Stimulated activated CD4-positive, alpha-beta T cell treated with anti-CD3 and anti-CD28 coated beads, Interleukin-2, amount 100 ng/mL, for 4 hours (primary cell): ENCODE results near the gene EHBP1.
"Not testable (repeated sequence)": the region's sequence is repeated elsewhere in the genome, so short reads cannot be mapped to it uniquely, and the experiment has no call there.

Source experiments
- DNase-seq: peaks from one replicate; pipeline ENCODE4 v3.0.0-alpha.2; 2020; ENCODE audit warnings: low read depth

Gene EHBP1

GRCh38 chr2:62736899-62737559 lies 31.5 kb downstream of the EHBP1 start:
- no peak for DNase-seq

DNA sequence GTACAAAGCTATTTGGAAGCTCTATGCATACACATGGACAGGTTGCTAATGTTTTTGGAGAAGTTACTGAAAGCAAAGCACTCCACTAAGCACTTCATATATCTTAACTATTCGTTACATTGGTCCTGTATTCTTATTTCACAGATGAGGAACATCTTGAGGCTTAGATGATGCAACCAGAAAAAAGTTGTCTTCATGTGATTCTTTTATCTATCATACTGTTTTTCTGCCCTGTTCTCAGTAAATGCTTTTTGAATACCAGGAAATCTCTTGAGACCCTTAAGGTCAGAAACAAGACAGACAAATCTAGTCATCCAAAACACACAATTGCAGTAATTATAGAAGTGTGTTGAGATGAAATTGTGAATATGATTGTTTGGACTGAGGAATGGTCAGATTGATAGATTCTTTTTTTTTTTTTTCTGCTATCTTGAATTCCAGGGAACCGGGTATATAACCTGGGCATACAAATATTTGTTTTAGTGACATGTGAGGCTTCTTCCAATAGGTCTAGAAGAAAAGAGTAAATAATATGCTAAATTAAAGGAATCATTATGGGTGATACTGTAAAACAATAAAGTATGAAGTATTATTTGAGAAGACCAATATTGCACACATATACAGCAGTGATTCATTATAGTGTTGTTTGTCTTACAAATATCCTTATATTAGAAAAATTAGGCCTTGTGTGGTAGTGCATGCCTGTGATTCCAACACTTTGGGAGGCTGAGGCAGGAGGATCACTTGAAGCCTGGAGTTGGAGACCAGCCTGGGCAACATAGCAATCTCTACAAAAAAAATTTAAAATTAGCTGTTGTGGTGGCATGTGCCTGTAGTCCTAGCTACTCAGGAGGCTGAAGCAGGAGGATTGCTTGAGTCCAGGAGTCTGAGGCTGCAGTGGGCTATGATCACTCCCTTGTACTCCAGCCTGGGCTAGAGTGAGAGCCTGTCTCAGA lies 33.7 kb downstream of the EHBP1 start:
- no peak for DNase-seq

- DNase-seq: no peak
Observed at GRCh38 chr2:62740221-62740620, 34.7 kb downstream of the EHBP1 start.

DNA sequence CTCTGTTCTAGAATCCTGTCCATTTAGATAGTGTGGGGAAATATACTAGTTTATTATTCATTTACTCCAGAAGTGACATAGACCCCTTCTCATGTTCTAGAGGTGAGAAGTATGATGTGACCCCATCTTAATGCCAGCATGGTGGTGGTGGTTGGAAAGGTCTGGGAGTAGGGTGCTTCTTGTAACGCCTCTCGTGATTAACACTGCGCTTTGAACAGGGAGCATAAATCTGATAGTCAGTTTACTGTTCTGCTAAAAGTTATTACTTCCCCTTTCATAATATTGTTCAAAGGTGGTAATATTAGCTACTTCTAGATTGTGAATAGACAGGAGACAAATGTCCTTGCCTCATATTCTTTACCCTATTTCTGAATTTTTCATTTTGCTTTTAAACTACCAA lies 35.6 kb downstream of the EHBP1 start:
- DNase-seq: no peak

DNA sequence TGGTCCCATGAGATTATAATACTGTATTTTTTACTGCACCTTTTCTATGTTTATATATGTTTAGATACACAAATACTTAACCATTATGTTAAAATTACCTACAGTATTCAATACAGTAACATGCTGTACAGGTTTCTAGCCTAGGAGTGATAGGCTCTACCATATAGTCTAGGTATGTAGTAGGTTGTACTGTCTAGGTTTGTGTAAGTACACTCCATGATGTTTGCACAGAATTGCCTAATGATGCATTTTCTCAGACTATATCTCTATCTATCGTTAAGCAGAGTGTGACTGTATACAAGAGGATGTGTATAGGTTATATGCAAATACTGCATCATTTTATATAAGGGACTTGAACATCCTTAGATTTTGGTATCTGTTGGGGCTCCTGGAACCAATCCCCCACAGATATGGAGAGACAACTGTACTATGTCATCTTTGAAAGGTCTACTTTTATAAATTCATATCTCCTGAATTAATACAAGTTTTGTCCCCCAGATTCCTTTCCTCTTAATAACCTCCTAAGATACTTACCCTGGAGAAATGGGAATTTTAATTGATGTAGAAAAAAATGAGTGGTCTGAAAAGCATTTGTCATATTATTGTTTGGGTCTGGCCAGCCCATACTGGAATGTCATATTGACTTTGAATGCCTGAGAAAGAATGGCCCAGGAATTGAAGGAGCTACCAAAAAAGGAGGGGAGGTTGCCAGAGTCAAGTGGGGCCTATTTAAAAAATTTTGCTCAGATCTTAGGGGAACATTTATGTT lies 36.6 kb downstream of the EHBP1 start:
- DNase-seq: no peak

DNA sequence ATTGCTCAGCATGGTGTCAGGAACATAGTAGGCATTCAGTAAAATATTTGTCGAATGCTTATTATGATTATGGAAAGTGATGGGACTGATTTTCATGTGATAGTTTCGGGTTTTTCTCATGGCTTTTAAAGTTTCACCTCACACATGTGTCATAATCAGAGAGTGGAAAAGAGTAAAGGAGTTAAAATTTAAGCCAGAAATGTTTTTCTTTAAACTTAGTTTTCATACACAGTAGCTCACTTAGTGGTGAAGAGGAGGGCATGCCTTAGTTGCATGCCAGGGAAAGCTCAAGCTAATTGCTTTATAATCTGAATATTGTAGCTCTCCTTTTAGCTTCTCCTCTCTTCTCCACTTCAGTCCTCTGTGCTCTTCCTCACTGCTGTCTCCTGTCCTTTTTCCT lies 38.0 kb downstream of the EHBP1 start:
- no peak for DNase-seq

DNA sequence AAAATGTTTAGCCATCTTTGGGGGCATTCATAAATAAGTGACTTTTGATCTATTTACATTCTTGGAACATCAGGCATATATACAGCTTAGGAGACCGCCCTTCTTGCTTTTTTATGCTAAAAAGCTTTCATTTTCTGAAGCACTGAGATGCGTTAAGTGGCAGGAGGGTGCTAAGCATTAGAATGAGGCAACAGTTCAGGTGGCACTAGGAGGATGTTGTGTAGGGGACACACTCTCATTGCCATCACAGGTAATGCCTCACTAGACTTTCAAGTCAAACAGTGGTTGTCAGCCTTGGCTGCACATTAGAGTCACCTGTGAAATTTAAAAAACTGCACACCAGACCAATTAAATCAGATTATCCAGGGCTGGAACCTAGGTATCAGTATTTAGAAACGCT lies 39.1 kb downstream of the EHBP1 start:
- no peak for DNase-seq

- DNase-seq: no peak
Observed at GRCh38 chr2:62745891-62746481, 40.5 kb downstream of the EHBP1 start.

DNA sequence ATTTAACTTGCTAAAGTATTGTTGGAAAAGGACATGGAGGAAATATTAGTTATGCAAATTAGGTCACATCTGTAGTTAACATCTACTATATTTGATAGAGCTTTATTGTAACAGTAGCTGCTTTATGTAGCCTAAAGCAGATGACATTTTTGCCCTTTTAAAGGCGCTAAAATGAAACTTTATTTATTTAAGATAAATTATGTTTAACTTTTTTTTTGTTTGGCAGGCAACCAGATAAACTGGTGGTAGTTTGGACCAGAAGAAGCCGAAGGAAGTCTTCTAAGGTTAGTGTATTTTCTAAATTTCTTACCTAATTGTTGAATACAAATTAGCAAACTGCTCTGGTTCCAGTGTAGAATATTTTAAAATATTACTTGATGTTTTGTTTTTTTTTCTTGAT lies 41.7 kb downstream of the EHBP1 start:
- DNase-seq: no peak

- DNase-seq: no peak
Observed at GRCh38 chr2:62747876-62748275, 42.4 kb downstream of the EHBP1 start.

DNA sequence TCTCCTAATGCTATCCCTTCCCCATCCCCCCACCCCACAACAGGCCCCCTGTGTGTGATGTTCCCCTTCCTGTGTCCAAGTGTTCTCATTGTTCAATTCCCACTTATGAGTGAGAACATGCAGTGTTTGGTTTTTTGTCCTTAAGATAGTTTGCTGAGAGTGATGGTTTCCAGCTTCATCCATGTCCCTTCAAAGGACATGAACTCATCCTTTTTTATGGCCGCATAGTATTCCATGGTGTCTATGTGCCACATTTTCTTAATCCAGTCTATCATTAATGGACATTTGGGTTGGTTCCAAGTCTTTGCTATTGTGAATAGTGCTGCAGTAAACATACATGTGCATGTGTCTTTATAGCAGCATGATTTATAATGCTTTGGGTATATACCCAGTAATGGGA lies 43.6 kb downstream of the EHBP1 start:
- not testable (repeated sequence) for DNase-seq

- DNase-seq: no peak
Observed at GRCh38 chr2:62757029-62757428, 51.5 kb downstream of the EHBP1 start.

GRCh38 chr2:62760026-62760425 lies 54.5 kb downstream of the EHBP1 start:
- no peak for DNase-seq

DNA sequence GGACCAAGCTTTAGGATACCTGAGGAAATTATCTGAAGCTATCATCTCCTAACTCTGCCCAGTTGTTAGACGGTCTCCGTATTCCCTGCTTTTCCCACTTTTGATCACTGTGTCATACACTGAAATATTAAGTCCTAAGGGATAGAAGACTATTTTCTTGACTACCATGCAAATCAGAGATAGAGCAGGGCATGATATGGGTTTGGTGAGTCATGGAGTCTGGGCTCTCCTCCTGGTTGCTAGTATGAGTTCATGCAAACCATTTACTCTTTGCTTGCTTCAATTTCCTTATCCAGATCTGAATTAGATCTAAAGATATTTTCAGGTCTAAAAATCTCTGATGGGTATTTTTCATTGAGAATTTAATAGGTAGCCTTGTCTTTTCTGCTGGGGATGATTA lies 55.0 kb downstream of the EHBP1 start:
- no peak for DNase-seq

- no peak for DNase-seq
Observed at GRCh38 chr2:62765619-62766376, 60.3 kb downstream of the EHBP1 start.

DNA sequence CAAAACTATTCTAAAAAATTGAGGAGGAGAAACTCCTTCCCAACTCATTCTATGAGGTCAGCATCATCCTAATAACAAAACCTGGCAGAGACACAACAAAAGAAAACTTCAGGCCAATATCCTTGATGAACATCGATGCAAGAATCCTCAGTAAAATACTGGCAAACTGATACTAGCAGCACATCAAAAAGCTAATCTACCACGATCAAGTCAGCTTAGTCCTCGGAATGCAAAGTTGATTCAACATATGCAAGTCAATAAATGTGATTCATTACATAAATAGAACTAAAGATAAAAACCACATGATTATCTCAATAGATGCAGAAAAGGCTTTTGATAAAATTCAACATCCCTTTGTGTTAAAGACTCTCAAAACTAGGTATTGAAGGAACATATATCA lies 63.1 kb downstream of the EHBP1 start:
- no peak for DNase-seq

GRCh38 chr2:62770629-62771028 lies 65.1 kb downstream of the EHBP1 start:
- DNase-seq: no peak

DNA sequence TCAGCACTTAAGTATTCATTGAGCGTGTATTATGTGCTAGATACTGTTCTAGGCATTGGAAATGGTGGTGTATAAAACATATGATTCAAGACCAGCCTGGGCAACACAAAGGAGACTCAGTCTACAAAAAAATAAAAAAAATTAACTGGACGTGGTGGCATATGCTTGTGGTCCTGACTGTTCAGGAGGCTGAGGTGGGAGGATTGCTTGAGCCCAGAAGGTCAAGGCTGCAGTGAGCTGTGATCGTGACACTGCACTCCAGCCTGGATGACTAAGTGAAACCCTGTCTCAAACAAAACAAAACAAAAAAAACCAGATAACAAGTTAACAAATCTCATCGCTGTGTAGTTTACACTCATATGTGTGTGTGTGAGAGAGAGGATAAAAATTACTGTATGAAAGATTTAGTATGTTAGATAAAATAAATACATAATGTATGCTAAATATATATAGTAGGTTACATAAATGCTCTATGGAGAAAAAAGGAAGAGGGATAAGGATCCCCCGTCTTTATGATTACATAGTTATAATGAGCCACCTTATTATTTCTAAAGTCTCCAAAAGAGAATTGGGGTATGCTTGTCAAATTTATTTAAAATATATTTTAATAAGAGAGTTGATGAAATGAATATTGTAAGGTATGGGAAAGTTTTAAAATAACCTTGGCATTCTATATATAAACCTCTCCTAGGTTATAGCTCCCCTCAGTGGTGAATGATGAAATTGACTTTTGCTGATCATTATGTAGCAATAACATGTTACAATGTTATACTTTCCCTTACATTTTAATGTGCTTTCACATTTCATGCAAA lies 69.2 kb downstream of the EHBP1 start:
- DNase-seq: no peak

DNA sequence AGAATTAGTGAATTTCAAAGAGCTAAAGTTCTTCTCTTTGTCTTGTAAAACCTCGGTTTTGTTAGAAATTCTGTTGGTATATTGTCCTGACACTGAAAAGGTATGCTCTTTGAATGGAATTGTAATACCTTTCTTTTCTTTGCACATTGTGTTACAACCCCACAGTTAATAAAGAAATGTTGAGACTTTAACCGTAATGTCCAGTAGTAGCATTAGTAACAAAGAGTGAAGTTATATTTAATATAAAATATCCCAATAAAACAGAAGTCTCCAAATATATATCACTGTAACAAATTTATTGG lies 69.8 kb downstream of the EHBP1 start:
- DNase-seq: no peak

- DNase-seq: no peak
Observed at GRCh38 chr2:62783679-62784078, 78.2 kb downstream of the EHBP1 start.

- DNase-seq: no peak
Observed at GRCh38 chr2:62784341-62784740, 78.8 kb downstream of the EHBP1 start.
